HG03196 (cell line): ENCODE data around the gene CDH23.

ENCODE experiments used
- ATAC-seq: cut with Tn5 transposase; IDR thresholded peaks from one replicate; pipeline ENCODE4 v1.9.1; 2021; ENCODE audit not compliant: unreplicated experiment

CDH23 gene

DNA sequence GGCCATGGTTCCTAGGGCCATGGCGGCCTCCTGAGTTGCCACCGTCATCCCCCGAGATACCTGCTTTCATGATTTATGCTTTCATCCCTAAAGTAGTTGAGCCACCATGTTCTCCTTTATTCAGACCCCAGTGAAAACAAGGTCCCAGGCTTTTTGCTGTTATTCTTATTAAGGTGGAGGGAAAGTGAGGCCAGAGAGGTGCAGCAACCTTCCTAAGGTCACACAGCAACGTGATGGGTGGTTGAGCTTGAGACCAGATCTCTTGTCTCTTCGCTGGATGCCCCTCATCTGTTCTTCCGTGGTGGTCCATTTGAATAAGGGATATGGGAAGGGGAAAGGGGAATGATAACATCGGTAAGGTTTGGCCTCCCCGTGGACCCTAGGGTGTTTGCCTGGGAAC lies 180.6 kb downstream of the CDH23 start:
- ATAC-seq = no peak

DNA sequence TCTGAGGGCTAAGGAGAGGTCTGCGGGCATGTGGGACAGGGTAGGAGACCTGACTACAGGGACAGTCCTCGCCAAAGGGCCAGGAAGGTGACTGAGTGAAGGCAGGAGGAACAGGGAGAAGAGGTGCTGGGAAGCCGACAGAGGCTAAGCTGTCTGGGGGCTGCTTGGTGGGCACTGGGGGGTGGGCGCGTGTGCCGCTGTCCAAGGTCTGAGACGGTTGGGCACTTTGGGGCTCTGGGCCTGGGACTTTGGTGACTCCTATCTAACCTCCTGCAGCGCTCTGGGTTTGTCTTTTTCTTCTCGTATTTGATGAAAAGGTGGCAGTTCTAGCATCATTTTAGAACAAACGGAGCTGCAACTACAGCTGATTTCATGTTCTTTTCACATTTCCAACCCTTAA lies 181.3 kb downstream of the CDH23 start:
- no peak for ATAC-seq

DNA sequence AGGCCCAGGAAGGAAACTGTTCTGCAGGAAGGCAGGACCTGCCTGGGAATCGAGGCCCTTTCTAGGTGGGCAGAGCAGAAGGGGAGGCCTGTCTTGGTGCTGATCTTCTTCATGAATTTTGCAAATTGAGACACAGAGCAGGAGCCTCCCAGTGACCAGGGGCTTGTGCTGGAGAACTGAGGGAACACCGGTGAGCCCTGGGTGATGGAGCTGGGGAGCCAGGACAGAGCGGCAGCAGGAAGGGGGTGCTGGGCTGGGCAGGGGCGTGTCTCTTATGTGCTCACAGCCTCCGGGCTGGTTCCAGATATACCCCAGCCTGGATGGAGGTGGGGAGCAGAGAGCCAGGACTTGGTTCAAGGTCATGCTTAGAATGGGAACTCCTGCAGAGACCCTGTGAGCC lies 182.9 kb downstream of the CDH23 start:
- no peak for ATAC-seq

DNA sequence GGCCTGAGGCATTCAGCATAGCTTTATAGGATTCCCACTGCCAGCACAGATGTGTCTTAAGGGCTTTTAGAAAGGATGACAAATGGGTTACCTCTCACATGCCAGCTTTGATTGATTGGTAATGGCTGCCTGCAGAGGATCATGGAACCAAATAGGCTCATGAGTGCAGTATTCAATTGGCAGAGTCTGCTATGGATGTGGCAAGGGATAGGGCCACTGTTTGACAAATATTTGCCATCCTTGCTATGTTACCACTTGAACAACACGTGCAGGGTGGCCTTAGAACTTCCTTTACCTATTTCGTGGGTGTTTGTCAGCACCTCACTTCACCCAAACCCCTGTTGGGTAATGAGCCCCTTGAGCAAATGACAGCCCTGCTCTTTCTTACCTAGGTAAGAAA lies 183.7 kb downstream of the CDH23 start:
- no peak for ATAC-seq

DNA sequence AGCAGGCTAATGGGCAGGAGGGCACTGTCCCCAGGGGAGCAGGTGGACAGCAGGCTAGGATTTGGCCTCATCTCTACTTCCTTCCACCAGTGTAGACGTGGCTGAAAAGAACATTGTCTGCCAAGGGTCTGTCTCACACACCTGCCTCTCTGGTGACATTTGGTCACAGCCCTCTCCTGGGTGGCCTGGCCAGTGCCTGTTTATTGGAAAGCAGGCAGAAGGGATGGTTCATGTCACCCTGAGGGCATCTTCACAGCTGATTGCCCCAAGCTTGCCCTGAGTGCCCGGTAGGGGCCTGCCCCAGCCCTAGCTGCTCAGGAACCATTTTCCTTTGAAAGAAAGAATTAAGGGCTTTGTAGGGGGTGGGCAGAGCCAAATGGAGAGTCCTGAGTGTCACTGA lies 184.2 kb downstream of the CDH23 start:
- no peak for ATAC-seq

DNA sequence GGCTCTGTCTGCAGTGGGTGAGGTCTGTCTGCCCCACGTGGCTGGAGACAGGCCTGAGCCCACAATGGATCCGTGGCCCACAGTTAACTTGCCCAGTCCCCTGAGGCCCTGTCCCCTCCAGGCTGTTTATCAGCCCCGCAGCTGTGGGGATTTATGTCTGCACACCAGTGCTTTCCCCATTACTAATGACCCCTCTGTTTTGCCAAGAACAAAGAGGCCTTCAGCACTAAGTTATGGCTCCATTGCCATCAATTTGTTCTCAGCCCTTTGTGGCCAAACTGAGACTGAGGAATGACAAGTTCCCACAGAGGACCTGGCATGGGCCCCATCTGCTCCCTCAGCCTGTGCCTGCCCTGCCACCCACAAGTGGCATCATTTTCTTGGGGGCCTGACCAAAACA lies 184.7 kb downstream of the CDH23 start:
- ATAC-seq = no peak

DNA sequence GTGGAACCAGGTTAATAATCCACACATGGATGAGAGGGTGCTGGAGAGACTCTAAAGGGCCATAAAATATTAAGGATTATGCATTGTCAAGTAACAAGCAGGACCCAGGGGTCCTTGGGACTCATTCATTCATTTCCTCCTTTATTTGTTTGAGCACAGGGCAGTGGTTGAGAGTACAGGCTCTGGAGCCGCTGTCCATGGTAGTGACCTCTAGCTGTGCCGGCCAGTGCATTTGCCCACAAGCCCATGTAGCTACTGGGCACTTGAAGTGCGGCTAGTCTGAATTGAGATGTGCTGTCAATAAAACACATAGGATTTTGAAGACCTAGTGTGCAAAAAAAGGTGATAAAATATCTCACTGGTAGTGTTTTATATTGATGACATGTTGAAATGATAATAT lies 185.3 kb downstream of the CDH23 start:
- no peak for ATAC-seq

DNA sequence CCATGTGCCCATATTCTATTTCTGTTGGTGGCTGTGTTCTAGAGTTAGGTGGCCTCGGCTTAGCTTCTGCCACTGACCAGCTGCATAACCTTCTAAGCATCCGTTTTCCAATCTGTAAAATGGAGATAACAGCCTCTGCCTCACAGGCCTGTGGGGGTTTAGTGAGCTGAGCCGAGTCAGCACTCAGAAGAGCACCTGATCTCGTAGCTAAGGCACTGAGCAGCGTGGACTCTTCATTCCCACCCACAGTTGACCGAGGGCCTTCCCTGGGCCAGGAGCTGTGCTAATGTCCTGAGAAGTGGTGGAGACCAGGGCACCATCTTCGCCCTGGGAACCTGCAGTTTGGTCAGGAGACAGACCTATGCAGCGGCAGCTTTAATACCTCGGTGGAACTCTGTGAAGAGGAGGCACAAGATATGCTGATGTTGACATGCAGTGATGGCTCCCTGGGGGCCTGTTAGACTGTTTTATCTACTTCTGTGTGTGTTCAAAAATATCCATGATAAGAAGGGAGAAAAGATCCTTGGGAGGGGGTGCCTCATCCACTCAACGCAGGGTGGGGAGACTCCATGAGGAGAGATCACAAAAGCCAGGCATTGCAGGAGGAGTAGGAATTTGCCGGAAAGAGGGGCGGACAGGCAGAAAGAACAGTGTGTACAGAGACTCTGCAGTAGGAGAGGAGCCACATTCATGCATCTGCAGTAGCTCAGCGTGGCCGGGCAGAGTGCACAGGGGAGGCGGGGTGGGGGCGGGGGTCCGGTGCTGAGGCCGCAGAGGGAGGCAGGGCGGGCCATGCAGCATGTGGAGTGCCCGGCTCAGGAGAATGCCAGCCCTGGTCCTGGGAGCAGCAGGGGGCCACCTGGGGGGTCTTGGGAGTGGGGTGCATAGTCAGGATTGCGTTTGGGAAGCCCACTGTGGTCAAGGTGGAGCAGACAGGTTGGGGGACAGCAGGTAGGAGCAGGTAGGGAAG lies 186.1 kb downstream of the CDH23 start:
- no peak for ATAC-seq

DNA sequence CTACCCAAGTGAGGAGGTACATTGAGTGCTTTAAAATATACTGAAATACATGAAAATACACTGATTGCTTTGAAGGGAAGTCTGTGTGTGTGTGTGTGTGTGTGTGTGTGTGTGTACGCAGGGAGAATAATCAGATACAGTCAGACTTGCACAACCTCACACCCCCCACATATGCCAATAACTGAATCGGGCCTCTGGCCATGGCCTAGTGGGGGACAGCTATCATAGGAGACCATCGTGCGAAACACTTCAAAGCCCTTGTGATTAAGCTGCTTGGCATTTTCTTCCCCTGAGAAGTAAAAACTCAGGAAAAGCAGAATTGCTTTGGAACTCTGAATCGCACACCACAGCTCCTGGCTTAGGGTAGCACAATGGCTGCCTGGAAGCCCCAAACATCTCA lies 187.7 kb downstream of the CDH23 start:
- no peak for ATAC-seq

DNA sequence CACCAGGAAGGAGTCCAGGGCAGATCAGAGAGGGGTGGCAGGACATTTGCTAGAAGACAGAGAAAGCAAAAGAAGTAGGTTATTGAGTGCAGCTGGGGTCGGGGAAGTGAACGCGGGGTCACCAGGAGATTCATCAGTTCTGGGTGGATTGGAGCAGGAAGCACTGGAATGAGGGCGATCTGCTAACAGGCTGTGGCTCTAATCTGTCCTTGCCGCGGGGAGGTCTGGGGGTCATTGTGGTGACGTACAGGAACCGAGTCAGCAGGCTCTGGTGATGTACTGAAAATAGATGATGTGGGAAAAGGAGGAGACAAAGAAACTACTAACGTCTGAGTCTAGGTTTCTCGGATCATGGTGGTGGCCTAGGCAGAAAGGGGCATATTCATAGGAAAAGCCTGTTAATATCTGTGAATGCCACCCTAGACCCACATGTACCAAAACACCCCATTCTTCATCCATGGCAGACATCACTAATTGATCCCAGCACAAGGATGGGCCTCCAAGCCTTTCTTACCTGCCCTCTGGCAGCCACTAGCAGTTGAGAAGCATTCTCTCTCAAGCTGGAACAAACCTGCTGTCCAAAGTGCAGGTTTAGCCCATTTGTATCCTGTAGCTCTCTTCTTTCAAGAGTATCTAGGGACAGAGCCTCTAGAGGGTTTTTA lies 188.3 kb downstream of the CDH23 start:
- no peak for ATAC-seq

DNA sequence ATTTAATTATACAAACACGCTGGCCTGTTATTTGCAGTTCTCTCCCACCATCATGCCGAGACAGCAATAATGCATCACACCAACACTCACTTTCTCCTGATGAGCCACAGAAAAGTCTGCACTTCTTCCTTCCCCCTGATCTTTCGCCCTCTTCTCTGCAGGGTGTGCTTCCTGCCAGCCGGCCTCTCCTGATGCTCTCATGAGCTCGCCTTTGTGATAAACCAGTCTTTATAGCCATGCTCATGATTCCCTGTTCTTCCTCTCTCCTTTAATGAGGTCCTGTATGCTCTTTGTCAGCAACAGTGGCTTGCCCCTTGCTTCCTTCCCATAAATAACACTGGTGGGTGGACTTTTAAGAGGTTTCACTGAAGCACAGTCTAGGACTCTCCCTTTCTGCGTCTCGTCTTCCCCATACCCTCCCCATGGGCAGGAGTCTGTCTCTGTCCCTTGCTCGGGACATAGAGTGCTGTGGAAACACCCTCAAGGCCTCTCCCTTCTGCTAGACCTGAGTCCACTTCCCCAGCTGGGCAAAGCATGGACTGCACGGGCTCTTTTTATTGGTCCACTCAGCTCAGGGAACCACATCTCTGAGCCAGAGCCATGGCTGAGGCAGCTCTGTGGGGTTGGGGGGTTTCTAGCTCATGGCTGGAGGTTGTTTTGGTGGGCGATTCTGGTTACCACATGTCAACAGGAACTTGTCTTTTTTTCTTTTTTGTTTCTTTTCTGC lies 189.0 kb downstream of the CDH23 start:
- no peak for ATAC-seq

DNA sequence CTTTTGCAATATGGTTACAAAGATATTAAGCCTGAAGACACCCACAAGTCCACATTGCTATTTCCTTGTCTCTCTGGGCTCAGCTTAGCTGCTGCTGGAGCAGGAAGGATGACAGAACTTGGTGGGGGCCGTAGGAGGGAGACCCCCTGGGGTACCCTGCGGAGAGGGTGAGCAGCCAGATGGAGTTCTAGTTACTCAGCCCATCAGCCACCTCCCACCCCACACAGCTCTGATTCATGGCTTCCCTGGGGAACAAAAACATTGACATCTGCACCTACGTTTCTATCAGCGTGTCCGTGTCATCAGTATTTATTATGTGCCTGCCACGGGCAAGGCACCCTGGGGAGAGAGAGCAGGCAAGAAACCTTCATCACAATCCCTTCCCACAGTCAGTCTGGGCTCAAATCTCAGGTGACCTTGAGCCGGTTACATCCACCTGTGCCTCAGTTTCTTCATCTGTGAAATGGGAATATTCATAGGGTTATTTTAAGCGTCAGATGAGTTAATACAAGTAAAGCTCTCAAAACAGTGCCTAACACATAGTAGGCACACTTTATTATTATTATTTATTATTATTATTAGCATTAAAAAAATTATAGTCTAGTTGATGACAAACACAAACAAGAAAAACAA lies 191.3 kb downstream of the CDH23 start:
- ATAC-seq = no peak

DNA sequence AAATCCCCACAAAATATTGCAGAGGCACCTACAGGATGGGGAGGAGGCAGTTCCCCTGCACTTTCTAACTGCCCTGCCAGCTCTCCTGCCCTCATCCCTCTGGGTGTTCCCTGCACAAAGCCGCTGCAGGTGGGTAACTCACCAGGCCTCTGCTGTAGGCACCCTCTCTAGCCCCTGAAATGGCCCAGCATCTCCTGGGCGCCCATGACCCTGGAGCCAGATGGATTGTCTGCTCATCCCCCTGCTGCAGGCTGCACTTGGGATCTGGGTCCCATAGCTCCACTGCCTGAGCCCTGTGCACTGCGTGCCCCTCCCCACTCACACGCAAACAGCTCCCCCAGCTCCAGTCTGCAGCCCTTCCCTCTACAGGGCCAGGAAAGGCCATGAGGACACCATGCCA lies 192.0 kb downstream of the CDH23 start:
- ATAC-seq = no peak

DNA sequence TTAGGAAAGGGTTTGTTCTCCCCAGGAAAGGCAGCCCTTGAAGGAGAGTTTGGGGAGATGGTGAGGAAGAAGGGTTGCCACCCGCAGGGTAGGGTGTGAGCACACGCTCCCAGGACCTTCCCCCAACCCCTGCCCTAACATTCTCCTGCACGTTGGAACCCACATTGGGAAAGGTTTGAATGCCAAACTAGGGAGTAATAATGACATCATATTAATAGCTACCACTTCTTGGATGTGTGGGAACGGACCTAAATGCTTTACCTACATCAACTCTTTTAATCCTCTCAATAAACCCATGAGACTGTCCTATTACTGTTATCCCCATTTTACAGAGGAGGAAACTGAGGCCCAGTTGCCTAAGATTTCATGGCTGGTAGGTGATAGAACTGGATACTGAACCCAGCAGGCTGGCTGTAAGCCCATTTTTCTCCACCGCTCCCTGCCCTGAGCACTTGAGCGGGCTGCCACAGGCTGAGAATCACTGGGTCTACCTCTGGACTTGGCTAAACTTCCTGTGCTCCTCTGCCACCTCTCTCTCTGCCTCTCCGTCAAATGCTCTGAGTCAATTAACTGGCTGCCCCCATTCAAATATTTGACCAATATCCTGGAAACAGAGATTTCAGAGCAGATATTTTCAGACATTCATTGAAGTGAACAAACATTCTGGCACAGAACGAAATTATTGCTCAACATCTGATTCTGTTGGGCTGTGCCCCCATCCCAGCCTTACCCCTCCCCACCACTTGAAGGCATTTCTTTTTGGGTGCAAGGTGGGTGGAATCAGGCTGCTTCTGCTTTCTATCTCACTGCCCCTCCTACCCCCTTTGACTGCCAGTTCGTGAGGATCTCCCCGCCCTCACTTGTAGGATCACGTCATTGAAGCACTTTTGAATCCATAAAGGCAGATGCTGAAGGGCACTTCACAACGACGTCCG lies 193.2 kb downstream of the CDH23 start:
- ATAC-seq = no peak

DNA sequence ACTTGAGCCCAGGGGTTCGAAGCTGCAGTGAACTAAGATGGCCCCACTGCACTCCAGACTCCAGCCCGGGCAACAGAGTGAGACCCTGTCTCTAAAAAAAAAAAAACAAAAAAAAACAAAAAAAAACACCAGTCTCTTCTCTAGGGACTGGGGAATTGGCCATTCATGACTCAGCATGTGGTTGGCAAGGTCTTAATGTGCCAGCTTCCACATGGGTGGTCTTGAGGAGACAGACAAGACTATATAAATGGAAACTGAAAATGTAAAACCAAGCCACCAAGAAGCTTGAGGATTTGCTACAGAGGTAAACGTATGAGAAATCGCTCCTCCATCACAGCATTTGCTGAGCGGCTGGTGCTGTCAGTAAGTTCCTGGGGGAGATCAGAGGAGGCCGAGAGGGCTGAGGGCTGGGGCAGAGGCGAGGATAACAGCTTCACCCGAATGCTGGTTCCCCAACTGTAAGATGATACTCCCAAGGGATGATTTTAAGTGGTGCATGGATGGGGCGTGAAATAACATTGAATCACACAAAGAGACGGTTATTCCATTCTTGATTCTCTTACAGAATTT lies 194.1 kb downstream of the CDH23 start:
- ATAC-seq = no peak

DNA sequence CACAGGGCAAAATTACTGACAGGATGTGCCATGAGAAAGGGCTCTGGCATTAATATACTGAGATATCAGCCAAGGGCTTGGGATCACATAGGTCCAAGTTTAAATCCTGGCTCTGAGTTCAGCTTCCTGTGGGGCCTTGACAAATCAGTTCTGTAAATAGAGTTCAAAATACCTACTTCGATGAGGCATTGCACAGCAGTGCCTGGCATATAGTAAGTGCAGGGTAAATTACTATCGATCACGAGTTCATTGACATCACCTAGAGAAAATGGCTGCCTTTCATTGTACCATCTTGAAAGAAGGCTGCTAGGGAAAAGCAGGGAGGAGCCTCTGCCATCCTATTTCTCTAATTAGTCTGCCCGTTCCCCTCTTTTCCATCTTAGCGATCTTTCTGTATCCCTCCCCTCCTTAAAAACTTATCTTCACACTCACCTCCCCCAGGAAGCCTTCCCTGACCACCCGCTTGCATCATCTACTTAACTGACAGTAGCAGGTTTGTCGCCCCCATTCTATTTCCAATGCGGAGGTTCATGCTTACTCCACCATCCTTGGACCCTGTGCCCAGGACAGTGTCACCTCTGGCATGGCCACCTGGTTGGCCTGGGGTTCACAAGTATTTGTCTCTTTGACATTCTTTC lies 198.3 kb downstream of the CDH23 start:
- ATAC-seq = no peak

DNA sequence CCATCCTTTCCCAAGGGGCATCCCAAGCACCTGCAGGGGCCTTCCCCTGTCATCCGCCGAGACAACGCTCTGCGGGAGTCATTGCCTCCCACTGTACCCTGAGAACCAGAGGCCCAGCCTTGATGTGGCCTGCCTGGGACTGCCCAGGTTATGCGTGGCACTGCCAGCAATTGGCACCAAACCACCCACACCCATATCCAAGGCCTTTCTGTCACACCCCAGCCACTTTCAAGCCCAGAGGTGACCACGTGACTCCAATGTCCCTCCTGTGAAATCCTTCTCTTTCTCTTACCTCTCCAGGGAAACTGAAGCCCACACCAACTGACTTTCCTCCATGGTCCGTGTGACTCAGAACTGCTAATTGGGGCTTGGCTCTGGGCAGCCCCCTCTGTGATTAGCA lies 198.9 kb downstream of the CDH23 start:
- no peak for ATAC-seq

DNA sequence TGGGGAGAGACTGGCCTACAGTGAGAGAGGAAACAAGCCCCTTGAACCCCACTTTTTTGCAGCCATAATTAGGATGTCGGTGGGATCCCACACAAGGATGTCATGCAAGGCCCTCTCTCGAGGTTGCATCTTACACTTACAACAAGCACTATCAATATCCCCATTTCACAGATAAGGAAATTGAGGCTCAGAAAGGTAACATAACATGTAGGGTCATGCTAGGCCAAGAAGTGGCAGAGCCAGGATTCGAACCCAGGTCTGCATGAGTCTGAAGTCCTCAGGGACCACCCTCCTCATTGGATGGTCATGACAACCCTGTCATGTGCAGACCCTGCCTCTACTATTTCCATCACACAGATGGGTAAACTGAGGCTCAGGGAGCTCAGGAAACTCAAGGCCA lies 199.4 kb downstream of the CDH23 start:
- no peak for ATAC-seq

DNA sequence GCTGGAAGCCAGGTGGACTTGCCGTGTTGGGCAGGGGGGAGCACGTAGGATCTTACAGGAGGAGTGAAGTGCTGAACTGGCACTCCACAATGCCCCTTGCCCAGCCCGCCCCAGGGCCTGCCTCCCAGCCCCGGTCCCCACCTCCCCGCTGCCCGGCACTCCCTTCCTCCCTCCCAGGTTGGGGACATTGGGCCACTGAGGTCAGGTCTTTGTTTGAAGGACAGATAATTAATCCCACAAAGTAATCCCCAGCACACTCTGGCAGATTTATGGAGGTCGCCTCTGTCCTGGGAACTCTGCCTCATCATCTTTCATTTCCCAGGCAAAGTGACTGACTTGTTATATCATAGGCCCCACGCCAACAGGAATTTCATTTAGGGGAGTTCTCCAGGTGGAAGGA lies 200.0 kb downstream of the CDH23 start:
- no peak for ATAC-seq
